ENCODE results near the gene SLC1A1.

SLC1A1 gene

GRCh38 chr9:4548811-4549725 is 58.8 kb downstream of the SLC1A1 start:
- no peak overlapping the region for H3K9ac ChIP-seq (ENCODE audit: low read depth, low read length)

GRCh38 chr9:4549751-4550295 is 59.6 kb downstream of the SLC1A1 start:
- Histone ChIP-seq H3K4me3 (ENCODE audit: low read length) (no peak overlapping the region), H3K4me1 (ENCODE audit: insufficient read depth, low read length) (no peaks in the 10 kb centered on the region), H3K9me3 (ENCODE audit: insufficient read depth, low read depth, low read length) (no peaks in the 10 kb centered on the region), H3K27ac (ENCODE audit: low read length) (no peak overlapping the region), H3K9ac (ENCODE audit: low read depth, low read length) (no peak overlapping the region), H3K36me3 (ENCODE audit: insufficient read depth, low read depth, low read length) (no peaks in the 10 kb centered on the region), H3K27me3 (ENCODE audit: insufficient read depth, low read length) (no peaks in the 10 kb centered on the region)

More at GRCh38 chr9:4548811-4549725, 58.8 kb downstream of the SLC1A1 start:
- no peaks in the 10 kb centered on the region for H3K4me1 ChIP-seq (ENCODE audit: insufficient read depth, low read length)
- no peak overlapping the region for H3K27ac ChIP-seq (ENCODE audit: low read length)
- H3K27me3 ChIP-seq (ENCODE audit: insufficient read depth, low read length) = no peaks in the 10 kb centered on the region
- no peaks in the 10 kb centered on the region for H3K9me3 ChIP-seq (ENCODE audit: insufficient read depth, low read depth, low read length)
- no peaks in the 10 kb centered on the region for H3K36me3 ChIP-seq (ENCODE audit: insufficient read depth, low read depth, low read length)
- H3K4me3 ChIP-seq (ENCODE audit: low read length) = no peak overlapping the region

GRCh38 chr9:4550777-4551484 is 60.7 kb downstream of the SLC1A1 start:
- Histone ChIP-seq H3K27me3 (ENCODE audit: insufficient read depth, low read length) (no peaks in the 10 kb centered on the region), H3K36me3 (ENCODE audit: insufficient read depth, low read depth, low read length) (no peaks in the 10 kb centered on the region), H3K4me1 (ENCODE audit: insufficient read depth, low read length) (no peaks in the 10 kb centered on the region), H3K27ac (ENCODE audit: low read length) (no peak overlapping the region), H3K9ac (ENCODE audit: low read depth, low read length) (no peak overlapping the region), H3K9me3 (ENCODE audit: insufficient read depth, low read depth, low read length) (no peaks in the 10 kb centered on the region), H3K4me3 (ENCODE audit: low read length) (no peak overlapping the region)

GRCh38 chr9:4553951-4554381 is 63.7 kb downstream of the SLC1A1 start:
- no peak overlapping the region for H3K4me3 ChIP-seq (ENCODE audit: low read length)
- H3K27ac ChIP-seq (ENCODE audit: low read length) = no peak overlapping the region
- no peaks in the 10 kb centered on the region for H3K27me3 ChIP-seq (ENCODE audit: insufficient read depth, low read length)
- H3K4me1 ChIP-seq (ENCODE audit: insufficient read depth, low read length) = 0 out of 2 replicates have a peak, but pooled peaks cover 3% of the 10 kb centered on the region
- no peak overlapping the region for H3K9ac ChIP-seq (ENCODE audit: low read depth, low read length)
- no peaks in the 10 kb centered on the region for H3K36me3 ChIP-seq (ENCODE audit: insufficient read depth, low read depth, low read length)
- H3K9me3 ChIP-seq (ENCODE audit: insufficient read depth, low read depth, low read length) = no peaks in the 10 kb centered on the region

- Histone ChIP-seq H3K9ac (ENCODE audit: low read depth, low read length) (no peak overlapping the region), H3K4me1 (ENCODE audit: insufficient read depth, low read length) (0 out of 2 replicates have a peak, but pooled peaks cover 3% of the 10 kb centered on the region), H3K27ac (ENCODE audit: low read length) (no peak overlapping the region), H3K4me3 (ENCODE audit: low read length) (no peak overlapping the region), H3K9me3 (ENCODE audit: insufficient read depth, low read depth, low read length) (no peaks in the 10 kb centered on the region), H3K36me3 (ENCODE audit: insufficient read depth, low read depth, low read length) (no peaks in the 10 kb centered on the region), H3K27me3 (ENCODE audit: insufficient read depth, low read length) (no peaks in the 10 kb centered on the region)
Measured at GRCh38 chr9:4555236-4555635, 65.0 kb downstream of the SLC1A1 start.

GRCh38 chr9:4558371-4558998 is 68.2 kb downstream of the SLC1A1 start:
- Histone ChIP-seq H3K9ac (ENCODE audit: low read depth, low read length) (no peak overlapping the region), H3K27me3 (ENCODE audit: insufficient read depth, low read length) (no peaks in the 10 kb centered on the region), H3K4me1 (ENCODE audit: insufficient read depth, low read length) (0 out of 2 replicates have a peak, but pooled peaks cover 3% of the 10 kb centered on the region), H3K36me3 (ENCODE audit: insufficient read depth, low read depth, low read length) (no peaks in the 10 kb centered on the region), H3K27ac (ENCODE audit: low read length) (no peak overlapping the region), H3K4me3 (ENCODE audit: low read length) (no peak overlapping the region), H3K9me3 (ENCODE audit: insufficient read depth, low read depth, low read length) (no peaks in the 10 kb centered on the region)

GRCh38 chr9:4559261-4560182 is 69.3 kb downstream of the SLC1A1 start:
- Histone ChIP-seq H3K27me3 (ENCODE audit: insufficient read depth, low read length) (no peaks in the 10 kb centered on the region), H3K36me3 (ENCODE audit: insufficient read depth, low read depth, low read length) (no peaks in the 10 kb centered on the region), H3K27ac (ENCODE audit: low read length) (no peak overlapping the region), H3K4me1 (ENCODE audit: insufficient read depth, low read length) (0 out of 2 replicates have a peak, but pooled peaks cover 3% of the 10 kb centered on the region), H3K4me3 (ENCODE audit: low read length) (no peak overlapping the region), H3K9ac (ENCODE audit: low read depth, low read length) (no peak overlapping the region), H3K9me3 (ENCODE audit: insufficient read depth, low read depth, low read length) (no peaks in the 10 kb centered on the region)

GRCh38 chr9:4563105-4563504 is 72.8 kb downstream of the SLC1A1 start:
- H3K36me3 ChIP-seq (ENCODE audit: insufficient read depth, low read depth, low read length) = no peaks in the 10 kb centered on the region
- no peak overlapping the region for H3K27ac ChIP-seq (ENCODE audit: low read length)
- H3K4me1 ChIP-seq (ENCODE audit: insufficient read depth, low read length) = no peaks in the 10 kb centered on the region; the same call in 1 of the 2 replicates
- H3K27me3 ChIP-seq (ENCODE audit: insufficient read depth, low read length) = no peaks in the 10 kb centered on the region
- H3K9ac ChIP-seq (ENCODE audit: low read depth, low read length) = no peak overlapping the region
- no peaks in the 10 kb centered on the region for H3K9me3 ChIP-seq (ENCODE audit: insufficient read depth, low read depth, low read length)
- no peak overlapping the region for H3K4me3 ChIP-seq (ENCODE audit: low read length)

GRCh38 chr9:4566806-4567205 is 76.5 kb downstream of the SLC1A1 start:
- Histone ChIP-seq H3K9me3 (ENCODE audit: insufficient read depth, low read depth, low read length) (no peaks in the 10 kb centered on the region), H3K4me3 (ENCODE audit: low read length) (no peak overlapping the region), H3K27me3 (ENCODE audit: insufficient read depth, low read length) (no peaks in the 10 kb centered on the region), H3K36me3 (ENCODE audit: insufficient read depth, low read depth, low read length) (no peaks in the 10 kb centered on the region), H3K9ac (ENCODE audit: low read depth, low read length) (no peak overlapping the region), H3K4me1 (ENCODE audit: insufficient read depth, low read length) (no peaks in the 10 kb centered on the region; the same call in 1 of the 2 replicates), H3K27ac (ENCODE audit: low read length) (no peak overlapping the region)

GRCh38 chr9:4567601-4568000 is 77.3 kb downstream of the SLC1A1 start:
- H3K4me1 ChIP-seq (ENCODE audit: insufficient read depth, low read length) = no peaks in the 10 kb centered on the region; the same call in 1 of the 2 replicates
- no peak overlapping the region for H3K4me3 ChIP-seq (ENCODE audit: low read length)
- H3K27ac ChIP-seq (ENCODE audit: low read length) = no peak overlapping the region
- no peaks in the 10 kb centered on the region for H3K9me3 ChIP-seq (ENCODE audit: insufficient read depth, low read depth, low read length)
- H3K27me3 ChIP-seq (ENCODE audit: insufficient read depth, low read length) = no peaks in the 10 kb centered on the region
- no peaks in the 10 kb centered on the region for H3K36me3 ChIP-seq (ENCODE audit: insufficient read depth, low read depth, low read length)
- no peak overlapping the region for H3K9ac ChIP-seq (ENCODE audit: low read depth, low read length)
